WERI-Rb-1 (cell line): ENCODE results near the gene NIPSNAP2.

Source experiments
- DNase-seq: peaks from one replicate; pipeline ENCODE4 v3.0.0-alpha.2; 2020
- H3K27ac ChIP-seq: fragments of 250-450 bp; sonication (Bioruptor Pico); 2 replicates; pipeline ENCODE4 v1.5.1; 2020; ENCODE audit warnings: mild to moderate bottlenecking, moderate library complexity
- H3K27me3 ChIP-seq: fragments of 250-450 bp; sonication (Bioruptor Pico); 2 replicates; pipeline ENCODE4 v1.5.1; 2021; ENCODE audit warnings: mild to moderate bottlenecking, low read depth, moderate library complexity; ENCODE audit not compliant: insufficient read depth, severe bottlenecking
- H3K36me3 ChIP-seq: fragments of 250-450 bp; sonication (Bioruptor Pico); 2 replicates; pipeline ENCODE4 v1.5.1; 2020; ENCODE audit warnings: mild to moderate bottlenecking, moderate library complexity
- H3K4me3 ChIP-seq: 2 replicates; pipeline ENCODE4 v1.5.1; 2011; ENCODE audit warnings: low read depth, mild to moderate bottlenecking, control low read depth, low read length
- H3K9me3 ChIP-seq: fragments of 250-450 bp; sonication (Bioruptor Pico); 2 replicates; pipeline ENCODE4 v1.5.1; 2021; ENCODE audit warnings: mild to moderate bottlenecking, moderate library complexity; ENCODE audit not compliant: severe bottlenecking
- TF ChIP-seq, protein P1 (sequence below): IDR thresholded peaks from 2 replicates; pipeline ENCODE4 v1.5.1; 2011; ENCODE audit warnings: low read depth, mild to moderate bottlenecking, control low read depth, inconsistent platforms, low read length

NIPSNAP2 gene

DNA sequence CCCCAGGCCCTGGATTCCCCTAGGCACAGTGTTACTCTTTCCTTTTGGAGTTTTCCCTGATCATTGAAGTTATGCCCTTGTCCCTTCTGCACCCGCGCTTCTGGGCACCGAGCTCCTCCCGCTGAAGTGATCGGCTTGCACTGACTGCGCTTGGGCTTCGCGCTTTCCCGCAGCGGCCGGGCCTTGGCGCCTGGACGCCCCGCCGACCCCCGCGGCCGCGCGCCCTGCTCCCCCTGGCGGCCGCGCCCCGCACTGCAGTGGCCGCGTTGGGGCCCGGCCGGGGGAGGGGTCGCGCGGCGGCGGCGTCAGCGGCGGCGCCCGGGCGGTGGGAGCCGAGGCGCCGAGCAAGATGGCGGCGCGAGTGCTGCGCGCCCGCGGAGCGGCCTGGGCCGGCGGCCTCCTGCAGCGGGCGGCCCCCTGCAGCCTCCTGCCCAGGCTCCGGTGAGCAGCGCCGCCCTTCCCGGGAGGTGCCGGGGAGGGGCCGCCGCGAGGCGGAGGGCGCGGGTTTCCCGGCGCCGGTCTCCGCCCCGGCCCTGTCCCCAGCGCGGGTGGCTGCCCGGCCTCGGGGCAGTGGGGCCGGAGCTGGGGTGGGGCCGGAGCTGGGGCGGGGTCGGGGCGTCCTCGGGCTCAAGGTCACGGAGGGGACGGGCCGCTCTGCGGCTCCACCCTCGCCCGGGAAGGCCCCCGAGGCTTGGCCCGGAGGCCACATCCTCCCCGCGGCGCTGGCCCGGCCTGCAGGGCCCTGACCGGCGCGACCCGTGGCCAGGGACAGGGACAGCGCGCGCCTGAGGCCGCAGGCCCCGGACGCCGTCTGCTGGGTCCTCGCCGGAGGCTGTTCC lies at the start of gene NIPSNAP2:
Gene NIPSNAP2, plus strand, starts transcription at position 325 of the 839 bp plus-strand sequence. Its CDS starts 25 bp downstream, at position 350.
- Histone ChIP-seq H3K36me3 (peaks cover 4% of the 10 kb centered on the region), H3K27ac (peak within 1 kb of the TSS; percentile 76), H3K4me3 (peak within 1 kb of the TSS; percentile 73), H3K27me3 (no peaks in the 10 kb centered on the region), H3K9me3 (no peaks in the 10 kb centered on the region)
- TF ChIP-seq, protein P1, sequence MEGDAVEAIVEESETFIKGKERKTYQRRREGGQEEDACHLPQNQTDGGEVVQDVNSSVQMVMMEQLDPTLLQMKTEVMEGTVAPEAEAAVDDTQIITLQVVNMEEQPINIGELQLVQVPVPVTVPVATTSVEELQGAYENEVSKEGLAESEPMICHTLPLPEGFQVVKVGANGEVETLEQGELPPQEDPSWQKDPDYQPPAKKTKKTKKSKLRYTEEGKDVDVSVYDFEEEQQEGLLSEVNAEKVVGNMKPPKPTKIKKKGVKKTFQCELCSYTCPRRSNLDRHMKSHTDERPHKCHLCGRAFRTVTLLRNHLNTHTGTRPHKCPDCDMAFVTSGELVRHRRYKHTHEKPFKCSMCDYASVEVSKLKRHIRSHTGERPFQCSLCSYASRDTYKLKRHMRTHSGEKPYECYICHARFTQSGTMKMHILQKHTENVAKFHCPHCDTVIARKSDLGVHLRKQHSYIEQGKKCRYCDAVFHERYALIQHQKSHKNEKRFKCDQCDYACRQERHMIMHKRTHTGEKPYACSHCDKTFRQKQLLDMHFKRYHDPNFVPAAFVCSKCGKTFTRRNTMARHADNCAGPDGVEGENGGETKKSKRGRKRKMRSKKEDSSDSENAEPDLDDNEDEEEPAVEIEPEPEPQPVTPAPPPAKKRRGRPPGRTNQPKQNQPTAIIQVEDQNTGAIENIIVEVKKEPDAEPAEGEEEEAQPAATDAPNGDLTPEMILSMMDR, result peak; percentile 44
- DNase-seq, result peak; percentile 78

DNA sequence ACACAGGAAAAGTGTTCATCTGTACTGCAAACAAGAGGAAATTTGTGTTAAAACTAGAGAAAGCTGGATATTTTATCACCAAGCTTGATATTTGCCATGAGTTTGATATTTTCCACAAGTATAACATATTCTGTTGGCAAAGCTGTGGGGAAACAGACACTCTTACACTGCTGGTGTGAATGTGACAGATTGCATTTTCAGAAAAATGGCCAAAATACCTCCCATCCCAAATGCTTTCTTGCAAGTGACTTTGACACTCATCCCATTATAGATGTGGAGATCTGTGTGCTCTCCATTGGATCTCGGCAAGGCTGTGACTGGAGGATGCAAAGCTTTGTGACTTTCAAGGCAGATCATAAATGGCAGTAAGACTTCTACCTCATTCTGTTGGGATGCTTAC lies 46.6 kb upstream of the NIPSNAP2 start:
- TF ChIP-seq, protein P1, result no peak
- Histone ChIP-seq H3K27me3 (no peaks in the 10 kb centered on the region), H3K36me3 (peaks cover 10% of the 10 kb centered on the region), H3K27ac (no peak overlapping the region), H3K9me3 (no peaks in the 10 kb centered on the region), H3K4me3 (no peak overlapping the region)
- DNase-seq, result no peak

DNA sequence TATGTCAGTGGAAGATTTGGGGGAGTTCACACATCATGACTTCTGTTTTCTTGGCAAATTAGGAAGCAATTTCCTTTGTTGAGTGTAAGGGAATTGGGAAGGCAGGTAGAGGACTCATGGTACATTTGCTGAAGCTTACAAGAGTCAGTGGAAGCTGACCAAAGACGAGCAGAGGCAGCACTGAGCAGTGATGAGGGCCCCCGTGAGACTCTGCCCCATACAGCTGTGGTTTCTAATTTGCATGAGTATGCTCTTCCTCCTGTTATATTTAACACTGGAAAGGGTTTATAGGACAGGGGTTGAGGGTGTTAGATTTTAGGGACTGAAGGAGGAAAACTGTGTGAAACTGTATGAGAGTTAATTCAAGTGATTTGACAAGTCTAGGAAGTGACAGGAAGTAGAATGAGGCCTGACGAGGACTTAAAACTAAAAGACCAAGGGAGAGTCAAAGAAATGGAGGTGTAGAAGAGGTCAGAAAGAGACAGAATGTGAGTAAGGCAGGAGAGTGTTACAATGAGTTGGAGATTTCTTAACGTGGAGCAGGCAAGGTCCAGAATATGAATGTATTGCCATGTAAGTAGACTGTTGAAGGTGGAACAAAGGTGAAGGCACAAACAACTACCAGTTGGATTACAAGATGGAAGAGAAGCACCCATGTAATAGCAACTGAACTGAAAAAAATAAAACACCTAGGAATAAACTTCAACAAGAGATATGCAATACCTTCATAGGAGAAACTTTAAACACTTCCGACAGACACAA lies 36.2 kb upstream of the NIPSNAP2 start:
- H3K9me3 ChIP-seq, result no peaks in the 10 kb centered on the region
- H3K4me3 ChIP-seq, result no peak overlapping the region
- TF ChIP-seq, protein P1, result no peak
- no peak overlapping the region for H3K27ac ChIP-seq
- DNase-seq, result no peak
- no peaks in the 10 kb centered on the region for H3K27me3 ChIP-seq
- peaks cover 8% of the 10 kb centered on the region for H3K36me3 ChIP-seq

DNA sequence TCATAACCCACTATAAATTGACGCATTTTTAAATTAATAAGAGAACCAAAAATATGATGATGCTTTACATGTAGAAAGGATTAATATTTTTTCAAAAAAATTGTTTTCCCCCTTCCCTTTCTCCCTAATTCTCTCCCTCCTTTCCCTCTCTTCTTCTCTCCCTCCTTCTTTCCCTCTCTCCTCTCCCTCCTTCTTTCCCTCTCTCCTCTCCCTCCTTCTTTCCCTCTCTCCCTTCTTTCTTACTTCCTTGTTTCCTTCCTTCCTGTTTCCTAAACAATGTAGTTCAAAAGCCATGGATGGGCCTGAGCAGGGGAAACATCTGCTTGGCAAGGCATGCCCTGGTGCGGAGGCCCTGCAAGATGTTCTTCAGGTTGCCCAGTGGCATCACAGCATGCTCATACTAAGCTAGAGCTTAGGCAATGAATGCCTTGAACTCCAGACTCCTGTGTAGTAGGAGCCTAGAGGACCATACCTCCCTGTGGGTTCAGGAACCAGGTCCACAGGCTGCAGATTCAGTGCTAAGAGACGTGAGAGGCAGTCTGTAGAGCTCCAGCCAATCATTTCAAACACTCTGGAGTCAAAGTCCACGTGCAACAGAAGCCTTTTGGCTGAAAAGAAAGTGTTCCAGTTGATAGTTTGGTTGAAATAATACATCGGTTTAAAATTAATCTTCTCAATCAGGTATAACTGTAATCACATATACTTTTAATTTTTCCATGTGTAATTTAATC lies 32.8 kb upstream of the NIPSNAP2 start:
- no peaks in the 10 kb centered on the region for H3K27me3 ChIP-seq
- H3K4me3 ChIP-seq, result no peak overlapping the region
- TF ChIP-seq, protein P1, result no peak
- no peaks in the 10 kb centered on the region for H3K36me3 ChIP-seq
- H3K9me3 ChIP-seq, result no peaks in the 10 kb centered on the region
- DNase-seq, result no peak
- no peak overlapping the region for H3K27ac ChIP-seq

DNA sequence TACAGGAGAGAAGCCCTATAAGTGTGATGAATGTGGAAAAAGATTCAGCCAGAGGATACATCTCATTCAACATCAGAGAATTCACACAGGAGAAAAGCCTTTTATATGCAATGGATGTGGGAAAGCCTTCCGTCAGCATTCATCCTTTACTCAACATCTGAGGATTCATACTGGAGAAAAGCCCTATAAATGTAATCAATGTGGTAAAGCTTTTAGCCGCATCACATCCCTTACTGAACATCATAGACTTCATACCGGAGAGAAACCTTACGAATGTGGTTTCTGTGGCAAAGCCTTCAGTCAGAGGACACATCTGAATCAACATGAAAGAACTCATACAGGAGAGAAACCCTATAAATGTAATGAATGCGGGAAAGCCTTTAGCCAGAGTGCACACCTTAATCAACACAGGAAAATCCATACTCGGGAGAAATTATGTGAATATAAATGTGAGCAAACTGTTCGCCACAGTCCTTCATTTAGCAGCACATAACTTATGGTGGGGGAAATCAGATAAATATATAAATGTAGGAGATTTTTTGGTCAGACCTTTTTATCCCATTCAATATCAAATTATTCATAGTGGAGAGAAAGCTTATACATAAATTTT lies 24.8 kb upstream of the NIPSNAP2 start:
- TF ChIP-seq, protein P1, result no peak
- no peak overlapping the region for H3K27ac ChIP-seq
- H3K9me3 ChIP-seq, result peaks cover 16% of the 10 kb centered on the region
- H3K36me3 ChIP-seq, result peaks cover 12% of the 10 kb centered on the region
- H3K27me3 ChIP-seq, result no peaks in the 10 kb centered on the region
- DNase-seq, result no peak
- H3K4me3 ChIP-seq, result no peak overlapping the region
